Activated T-cell treated with anti-CD3 and anti-CD28 coated beads for 48 hours (primary cell): ENCODE measurements around the gene OSBPL2.

ENCODE experiments used
- DNase-seq: peaks from one replicate; pipeline ENCODE4 v3.0.0-alpha.2; 2020; ENCODE audit warnings: low read depth

OSBPL2 gene

DNA sequence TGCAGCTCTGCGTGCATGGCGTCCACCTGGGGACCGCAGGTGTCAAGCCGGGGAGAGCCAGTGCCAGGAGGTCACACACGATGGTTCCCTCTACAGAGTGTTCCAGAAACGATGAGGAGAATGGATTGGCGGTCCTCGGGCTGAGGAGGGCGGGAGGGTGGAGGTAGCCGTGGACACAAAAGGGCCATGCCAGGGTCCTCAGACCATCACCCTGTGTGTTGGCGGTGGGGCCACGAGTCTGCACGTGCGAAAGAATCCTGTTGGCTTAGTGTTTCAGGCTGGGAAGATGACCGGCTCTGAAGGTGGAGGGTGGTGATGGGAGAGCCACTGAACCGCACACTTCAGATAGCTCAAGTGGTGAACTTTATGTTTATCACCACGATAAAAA, 31.9 kb upstream of the OSBPL2 start:
- no peak for DNase-seq

DNA sequence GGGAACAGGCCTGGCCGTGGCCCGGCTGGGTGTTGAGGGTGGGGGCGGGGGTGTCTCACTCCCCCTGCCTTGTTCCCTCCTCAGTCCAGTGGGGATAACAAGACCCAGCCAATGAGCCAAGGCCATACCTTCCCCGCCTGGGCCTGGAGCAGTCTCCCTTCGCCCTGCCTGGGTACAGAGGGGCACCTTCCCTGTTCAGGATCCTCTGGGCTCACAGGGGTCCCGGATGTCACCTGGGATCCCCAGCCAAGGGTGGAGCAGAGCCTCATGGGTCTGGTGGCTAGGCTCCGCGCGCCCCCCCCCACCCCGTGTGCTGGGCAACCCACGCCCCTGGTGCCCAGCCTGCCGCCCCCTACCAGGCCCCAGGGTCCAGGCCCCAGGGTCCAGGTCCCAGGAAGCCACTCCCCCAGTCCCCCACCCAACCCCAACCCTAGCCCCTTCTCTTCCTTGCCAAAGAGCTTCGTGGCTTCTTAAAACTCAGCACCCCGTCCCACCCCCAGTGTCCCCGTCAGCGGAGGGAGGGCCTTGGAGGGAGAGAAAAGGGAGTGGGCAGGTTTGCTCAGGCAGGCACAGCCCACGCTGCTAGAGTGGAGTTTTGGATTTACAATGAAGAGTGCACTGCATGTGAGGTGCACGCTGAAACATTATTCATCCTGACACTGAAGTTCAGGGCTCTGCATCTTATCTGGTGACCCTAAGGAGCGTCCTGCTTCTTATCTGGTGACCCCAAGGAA, 30.1 kb upstream of the OSBPL2 start:
- DNase-seq: no peak

DNA sequence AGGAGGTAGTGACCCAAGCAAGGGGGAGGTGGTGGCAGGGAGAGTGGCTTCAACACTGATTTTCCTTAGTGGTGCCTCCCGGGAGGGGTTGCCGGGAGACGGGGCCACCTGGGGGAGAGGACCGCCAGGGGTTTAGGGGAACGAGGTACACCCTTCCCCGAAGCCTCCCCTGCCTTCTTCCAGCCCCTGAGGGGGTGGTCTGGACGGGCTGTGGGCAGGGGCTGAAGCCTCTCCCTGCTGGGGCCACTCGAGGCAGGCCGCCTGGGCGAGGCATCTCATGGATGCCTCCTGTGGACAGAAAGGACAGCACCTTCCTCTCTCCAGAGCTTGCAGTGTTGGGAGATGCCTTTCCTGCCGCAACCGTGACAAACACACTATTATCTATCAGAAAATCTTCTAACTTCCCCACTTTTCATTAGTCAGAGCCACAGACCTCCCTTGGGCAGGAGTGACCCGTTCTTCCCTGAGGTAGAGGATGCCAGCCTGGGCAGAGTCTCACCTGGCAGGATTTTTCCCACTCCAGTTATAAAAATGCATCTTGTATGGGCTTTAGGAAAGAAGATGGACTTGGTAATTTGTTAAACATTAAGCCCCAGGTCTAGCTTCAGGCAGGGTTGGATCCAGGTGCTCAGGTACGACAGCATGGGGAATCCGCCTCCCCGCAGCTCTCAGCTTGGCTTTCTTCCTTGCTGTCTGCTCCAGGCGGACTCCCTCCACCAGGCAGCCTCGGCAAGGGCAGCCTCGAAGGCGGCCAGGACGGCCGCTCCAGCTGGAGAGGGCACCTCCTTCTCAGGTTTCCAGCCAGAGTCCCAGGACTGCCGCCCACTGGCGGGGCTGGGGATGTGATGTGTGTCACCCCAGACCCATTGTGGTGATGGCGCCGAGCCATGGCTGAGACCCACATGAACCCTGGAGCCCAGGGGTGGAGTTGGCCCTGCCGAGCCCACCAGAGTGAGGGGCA, 29.2 kb upstream of the OSBPL2 start:
- no peak for DNase-seq

DNA sequence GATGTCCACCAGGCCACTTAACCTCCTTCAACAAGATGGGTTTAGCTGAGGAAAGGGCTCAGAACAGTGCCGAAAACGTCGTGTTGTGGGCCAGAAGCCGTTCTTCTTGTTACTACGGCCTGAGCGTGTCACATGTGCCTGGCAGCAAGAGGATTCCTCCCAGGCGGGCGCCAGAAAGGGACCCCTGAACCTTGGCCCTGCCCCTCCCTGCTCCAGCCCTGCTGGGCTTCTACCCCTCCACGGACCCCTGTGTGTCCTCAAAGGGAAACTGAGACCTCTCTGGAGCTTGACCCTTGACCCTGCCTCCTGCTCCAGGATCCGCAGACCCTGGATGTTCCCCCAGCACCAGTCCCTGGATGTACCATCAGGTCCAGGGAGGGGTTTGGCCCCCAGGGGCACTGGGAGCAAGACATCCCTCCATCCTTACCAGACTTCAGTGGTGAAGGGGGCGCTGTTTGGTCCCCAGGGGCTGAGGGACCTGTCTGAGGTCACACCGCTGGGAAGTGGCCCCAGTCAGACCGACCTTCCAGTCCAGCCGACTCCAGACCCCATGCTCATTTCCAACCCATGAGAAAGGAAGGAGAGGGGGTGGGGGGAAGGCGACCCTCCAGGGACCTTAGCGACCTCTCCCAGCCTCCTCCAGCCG, 28.3 kb upstream of the OSBPL2 start:
- DNase-seq: no peak

DNA sequence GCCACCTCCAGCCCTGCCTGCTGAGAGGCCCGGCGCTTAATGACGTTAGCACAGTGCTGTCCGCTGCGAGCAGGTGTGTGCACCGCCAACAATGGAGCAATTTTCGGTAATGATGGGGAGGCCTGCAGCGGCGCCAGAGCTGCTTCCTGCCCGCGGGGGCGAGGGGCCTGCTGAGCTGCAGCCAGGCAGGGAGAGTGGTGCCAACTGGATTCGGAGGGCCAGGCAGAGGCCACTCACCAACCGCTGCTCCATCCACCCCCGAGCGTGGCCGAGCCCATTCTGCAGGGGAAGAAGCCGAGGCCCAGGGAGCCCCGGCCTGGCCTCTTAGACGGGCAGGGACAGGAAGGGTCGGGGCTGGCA, 27.8 kb upstream of the OSBPL2 start:
- no peak for DNase-seq

DNA sequence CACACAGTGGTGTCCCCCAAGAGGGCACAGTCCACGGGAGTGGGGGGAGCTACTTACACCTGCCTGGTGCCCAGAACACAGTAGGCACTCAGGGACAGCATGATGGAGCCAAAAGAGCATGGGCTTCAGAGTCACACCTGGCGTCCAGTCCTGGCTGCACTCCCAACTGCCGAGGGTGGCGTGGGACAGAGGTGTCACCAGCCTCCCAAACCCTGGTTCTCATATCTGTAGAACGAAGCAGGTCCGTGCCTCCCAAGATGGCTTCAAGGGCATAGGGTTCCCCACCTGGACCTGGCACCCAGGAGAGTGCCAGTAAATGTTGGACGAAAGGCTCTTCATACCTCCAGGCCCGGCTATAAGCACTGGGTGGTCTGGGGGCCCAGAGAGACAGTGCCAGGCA, 27.1 kb upstream of the OSBPL2 start:
- DNase-seq: no peak

DNA sequence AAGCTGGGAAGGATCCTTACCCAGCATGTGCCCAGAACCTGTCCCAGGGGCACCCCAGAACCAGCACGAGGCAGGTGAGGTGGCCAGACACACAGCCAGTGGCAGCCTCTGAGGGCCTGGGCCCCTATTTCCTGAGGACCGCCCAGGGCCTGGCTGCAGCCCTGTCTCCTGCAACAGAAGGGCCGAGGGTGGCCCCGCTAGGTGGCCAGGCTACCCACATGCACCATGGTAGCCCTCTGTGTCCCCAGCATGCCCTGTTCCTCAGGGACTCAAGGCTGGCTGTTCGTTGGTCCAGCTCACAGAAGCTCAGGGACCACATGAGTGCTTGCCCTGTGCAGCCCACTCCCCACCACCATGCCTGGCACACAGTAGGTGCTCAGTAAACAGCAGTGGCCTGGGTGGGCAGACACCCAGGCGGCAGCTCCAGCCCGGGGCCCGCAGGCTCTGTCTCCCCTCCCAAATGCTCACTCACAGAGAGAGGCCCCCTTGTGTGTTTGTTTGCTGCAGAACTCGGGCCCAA, 26.5 kb upstream of the OSBPL2 start:
- DNase-seq: no peak

DNA sequence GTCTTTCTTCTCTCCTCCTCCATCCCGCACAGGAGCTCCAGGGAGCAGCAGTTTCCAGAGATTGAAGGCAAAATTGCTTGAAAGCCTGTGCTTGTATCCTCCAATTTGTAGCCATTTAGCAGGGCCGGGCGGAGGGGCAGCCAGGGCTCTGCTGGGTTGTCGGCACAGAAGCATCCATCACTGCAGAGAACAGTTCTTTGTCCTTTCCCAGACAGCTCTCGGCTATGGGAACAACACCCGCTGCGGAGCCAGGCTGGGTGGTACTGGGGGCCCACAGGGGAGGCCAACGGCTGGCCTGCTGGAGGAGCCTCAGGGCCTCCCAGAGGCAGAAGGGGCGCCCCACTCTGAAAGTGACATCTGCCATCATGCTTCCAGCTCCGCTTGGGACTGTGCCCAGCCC, 26.0 kb upstream of the OSBPL2 start:
- no peak for DNase-seq

DNA sequence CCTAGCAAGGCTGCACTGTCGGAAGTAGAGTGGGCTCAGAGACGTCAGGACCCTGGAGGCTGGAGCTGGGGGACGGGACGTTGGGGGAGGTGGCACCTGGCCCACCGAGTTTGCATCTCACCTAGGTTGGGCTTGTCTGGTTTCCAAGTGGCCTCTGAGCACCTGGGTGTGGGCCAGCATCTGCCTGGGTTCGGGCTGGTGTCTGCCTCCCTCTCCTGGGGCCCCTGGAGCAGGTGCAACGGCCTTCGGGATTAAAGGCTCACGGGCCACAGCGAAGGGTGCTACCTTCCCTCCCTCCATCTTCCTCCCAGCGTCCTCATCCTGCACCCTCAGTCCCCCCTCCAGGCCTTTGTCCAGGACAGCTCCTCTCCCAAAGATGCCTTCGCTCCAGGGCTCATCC, 24.3 kb upstream of the OSBPL2 start:
- no peak for DNase-seq

DNA sequence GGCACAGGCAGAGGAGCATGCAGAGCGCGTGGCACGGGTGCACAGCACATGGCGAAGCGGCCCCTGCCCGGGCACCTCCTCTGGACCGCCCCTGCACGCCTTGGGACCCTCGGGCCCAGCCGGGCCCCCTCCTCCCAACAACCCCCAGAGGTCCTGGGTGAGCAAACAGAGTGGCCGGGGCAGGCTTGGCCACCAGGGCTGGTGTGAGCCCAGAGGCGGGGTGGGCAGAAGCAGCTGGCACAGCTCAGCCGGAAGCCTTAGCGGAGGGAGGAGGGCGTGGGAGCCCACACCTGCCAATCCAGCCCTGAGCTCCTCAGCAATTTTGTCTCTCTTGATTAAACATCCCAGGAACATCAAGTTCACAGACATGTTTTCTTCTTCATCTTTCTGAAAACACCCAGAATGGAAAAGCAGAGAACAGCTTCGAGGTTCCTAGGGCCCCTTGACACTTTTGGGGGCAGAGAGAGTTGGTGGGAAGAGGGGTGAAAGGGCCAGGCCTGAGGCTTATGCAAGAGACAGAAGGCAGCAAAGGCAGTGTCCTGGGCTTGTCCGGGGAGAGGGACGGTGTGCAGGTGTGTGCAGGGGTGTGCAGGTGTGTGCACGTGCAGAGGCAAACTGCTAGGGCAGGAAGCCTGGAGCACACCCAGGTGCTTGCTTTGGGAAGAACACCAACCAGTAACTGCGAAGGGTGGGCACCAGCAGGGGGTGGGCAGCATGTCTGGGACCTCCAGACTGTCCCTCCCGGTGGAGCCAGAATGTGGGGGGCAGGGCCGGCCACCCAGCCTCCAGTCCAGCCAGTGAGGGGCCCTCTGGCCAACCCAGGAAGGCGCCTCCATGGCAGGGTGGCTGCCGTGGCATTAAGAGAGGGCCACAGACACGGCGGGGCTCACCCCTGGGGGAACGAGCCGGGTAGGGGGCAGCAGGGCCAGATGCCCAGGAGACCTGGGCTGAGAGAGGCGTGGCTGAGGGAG, 23.0 kb upstream of the OSBPL2 start:
- DNase-seq: no peak

DNA sequence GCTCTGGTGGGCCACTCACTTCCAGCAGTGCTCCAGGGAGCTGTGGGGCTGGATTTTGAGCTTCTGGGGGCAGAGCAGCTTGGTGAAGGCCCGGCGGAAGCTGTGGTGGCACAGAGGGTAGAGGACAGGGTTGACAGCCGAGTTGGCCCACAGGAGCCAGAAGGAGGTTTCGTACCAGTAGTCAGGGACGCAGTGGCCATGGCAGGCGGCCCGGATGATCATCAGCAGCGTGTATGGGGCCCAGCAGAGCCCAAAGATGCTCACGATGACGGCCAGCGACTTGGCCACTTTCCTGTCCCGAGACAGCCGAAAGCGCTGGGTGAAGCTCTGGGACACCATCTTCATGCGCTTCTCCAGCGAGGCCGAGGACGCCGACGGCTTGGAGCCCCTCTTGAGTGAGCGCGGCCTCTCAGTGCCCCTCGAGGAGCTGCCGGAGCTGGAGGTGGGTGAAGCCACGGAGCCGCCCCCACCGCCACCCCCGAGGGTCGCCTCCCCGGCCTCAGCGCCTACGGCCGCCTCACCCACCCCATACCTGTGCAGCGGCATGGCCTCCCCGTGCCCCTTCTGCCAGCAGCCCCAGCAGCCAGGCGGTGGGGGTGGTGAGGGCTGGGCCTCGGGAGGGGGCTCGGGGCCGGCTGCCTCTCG, 22.2 kb upstream of the OSBPL2 start:
- no peak for DNase-seq

DNA sequence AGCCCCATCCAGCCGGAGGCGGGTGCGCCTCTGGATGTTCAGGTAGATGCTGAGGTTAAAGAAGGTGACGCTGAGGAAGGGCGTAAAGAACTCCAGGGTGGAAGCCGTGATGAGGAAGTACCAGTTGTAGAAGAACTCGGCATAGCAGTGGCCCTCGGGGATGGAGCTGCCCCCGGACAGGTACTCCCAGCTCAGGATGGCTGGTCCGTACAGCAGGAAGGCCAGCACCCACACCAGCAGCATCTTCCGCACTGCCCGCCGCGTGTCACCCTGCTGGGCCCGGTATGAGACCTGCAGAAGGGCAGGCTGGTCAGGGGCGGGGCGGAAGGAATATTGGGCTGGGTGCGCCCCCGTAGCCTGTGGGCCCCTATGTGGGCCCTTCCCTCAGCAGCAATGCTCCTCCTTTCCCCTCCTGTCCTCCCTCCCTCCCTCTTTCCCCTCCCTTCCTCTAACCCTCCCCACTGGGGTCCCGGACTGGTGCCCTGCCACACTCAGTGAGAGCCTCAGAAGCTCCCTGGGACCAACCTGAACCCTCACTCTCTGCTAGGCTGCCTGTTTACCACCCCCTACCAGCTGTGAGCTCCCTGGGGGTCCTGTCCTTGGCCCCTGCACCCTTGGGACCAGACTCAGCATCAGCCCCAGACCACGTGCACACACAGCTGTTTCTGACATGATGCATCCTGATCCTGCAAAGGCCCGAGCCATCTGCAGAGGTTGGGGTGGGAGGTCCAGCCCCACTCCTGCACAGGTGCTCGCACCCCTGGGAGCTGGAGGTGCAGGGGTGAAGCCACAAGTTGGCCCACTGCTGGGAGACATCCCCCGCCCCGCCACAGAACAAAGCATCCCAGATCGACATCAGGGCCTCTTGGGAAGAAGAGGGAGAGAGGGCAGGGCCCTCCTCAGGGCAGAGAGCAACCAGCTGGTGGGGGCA, 21.4 kb upstream of the OSBPL2 start:
- DNase-seq: no peak

DNA sequence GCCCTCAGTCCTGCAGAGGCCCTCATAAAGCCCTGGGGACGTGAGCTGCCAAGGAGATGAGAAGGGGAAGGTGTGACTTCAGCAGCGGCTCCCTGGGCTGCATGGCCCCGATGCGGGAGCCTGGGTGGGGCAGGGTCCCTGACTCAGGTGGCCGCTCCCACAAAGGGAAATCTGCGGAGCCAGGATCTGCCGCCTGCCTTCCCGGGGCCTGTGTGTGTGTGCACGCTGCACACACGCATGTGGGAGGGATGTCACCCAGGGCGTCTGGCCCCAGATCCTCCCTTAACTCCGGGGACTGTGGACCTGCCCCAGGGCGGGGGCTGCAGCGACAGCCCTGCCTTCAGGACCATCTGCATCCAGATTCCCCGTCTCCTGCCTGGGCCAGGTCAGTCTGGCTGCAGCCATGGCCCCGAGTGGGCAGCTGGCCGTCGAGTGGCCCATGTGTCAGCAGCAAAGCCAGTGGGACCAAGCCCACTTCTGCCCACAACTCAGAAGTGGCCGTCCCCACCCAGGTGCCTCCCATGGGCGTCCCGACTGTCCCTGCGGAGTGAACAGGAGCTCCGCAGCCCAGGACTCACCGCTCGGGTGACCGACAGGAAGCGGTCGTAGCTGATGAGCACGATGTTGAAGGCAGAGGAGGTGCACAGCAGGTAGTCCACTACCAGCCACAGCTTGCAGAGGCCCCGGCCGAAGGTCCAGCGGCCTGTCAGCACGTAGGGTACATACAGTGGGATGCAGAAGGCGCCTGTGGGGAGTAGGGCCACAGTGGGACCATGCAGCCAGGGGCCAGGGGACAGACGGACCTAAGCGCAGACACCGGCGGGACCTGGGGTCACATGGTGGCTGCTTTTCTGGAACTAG, 20.2 kb upstream of the OSBPL2 start:
- DNase-seq: no peak

DNA sequence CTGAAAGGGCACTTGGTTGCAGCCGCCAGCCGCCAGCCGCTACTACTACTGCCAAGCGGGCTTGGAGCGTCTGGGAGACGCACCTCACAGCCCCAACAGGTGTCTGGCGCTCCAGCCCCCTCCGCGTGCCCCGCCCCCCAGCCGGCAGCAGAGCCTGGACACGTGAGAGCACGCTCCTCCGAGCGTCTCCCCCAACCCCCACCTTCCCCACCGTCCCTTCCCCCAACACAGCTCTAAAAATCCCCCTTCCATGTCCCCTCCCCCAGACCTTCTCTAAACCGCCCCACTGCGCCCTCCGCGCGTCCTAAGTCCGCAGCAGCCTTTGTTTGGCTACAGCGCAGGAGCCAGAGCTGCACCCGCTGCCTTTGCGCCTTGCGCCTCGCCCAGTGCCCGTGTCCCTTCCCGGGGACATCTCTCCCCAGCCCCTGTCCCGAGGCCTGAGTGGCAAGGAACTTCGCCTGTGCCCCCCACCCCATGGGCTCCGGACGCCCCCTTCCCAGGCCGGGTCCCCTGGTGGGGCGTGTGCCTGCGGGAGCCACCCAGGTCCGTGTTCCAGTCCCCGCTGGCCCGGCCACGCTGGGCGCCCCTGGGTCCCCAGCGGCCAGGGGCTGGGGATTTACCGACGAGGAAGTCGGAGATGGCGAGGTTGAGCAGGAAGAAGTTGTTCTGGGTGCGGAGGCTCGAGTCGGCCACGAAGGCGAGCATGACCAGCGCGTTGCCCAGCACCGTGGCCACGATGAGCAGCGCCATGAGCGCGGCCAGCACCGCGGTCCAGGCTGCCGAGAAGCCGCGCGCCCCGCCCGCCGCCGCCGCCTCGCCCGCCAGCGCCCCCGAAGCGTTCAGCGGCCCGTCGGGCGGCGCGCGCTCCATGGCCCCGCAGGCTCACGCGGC, 19.0 kb upstream of the OSBPL2 start:
- no peak for DNase-seq

DNA sequence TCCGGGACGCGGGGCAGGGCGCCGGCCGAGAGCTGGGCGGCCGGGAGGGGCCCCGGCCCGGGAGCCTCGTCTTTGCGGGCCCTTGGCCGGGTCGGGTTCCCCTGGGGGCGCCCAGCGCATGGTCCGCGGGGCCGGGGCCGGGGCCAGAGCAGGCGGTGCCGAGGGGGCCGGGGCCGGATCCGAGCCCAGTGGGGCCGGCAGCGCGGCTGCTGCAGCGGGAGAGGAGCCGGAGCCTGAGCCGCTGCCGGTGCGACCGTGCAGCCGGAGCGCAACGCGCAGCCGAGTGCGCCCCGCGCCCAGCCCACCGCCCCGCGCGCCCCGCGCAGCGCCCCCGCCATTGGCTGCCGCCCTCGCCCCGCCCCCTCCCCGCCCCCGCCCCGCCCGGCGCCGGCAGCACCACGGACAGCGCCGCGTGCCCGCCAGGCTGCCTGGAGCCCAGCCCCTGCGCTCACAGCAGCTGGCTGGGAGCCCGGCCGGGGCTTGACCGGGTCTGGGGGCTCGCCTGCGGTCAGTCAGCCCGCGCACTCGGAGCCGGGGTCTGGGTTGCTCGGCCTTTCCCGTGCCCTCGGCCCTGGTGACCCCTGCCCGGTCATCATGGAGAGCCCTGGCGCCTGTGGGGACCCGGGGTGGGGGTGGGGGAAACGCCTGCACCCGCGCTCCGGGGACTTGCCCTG, 18.2 kb upstream of the OSBPL2 start, which contains the start of gene HRH3:
HRH3 (minus strand) TSS at position 287 of the 674 bp plus-strand sequence. CDS start 308 bp downstream, outside the sequence.
- DNase-seq: peak; percentile 30

DNA sequence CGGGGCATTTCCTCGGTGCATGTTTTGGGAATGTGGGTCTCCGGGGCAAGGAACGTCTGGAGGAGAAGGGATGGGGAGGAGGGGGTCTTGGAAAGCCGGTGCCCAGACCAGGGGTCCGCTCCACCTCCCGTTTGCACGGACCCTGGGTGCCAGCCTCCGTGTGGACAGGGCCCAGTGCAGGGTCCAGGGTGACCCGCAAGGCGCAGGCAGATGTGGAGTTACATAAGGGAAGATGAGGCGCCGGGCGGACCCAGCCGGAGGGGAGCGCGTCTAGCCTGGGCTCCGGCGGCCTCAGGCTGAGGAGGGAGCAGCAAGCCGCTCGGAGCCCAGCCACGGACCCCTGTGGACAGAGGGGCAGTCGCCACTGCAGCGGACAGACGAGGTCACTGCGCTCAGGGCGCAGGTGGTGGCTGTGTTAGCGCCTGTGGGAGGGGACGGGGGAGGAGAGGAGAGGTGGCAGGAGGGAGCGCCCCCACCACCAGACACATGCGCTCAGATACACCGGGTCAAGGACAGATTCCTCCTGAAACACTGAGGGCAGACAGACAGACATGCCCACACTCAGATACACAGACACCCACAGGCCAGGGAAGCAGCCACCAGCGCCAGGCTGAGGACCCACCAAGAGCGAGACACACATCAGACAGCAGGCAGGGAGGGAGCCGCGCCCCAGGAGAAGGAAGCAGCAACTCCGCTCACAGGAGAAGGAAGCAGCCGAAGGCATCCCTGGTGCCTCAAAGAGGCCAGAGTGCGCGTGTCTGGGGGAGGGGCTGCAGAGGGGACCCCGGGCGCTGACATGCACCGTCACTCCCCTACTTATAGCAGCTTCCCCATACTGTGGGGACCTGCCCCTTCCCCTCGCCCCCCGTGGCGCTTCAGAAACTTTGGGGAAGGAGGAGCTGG, 17.4 kb upstream of the OSBPL2 start:
- no peak for DNase-seq
